IMR-90 (cell line): ENCODE data around the gene ITGB4. TPM values are rescaled to one million over a fixed set of nuclear protein-coding genes. Genes with fewer than 3 reads are reported as not detected.
A peak's percentile ranks its signal among the peaks of the same experiment; 100 is the strongest.

Source experiments
- ATAC-seq: fragments of 200-7000 bp; cut with Tn5 transposase; 2 replicates; pipeline ENCODE4 v1.9.1; 2020; ENCODE audit warnings: low read depth, mild to moderate bottlenecking, moderate library complexity
- BruUV-seq: library from RNA; stranded (reverse); fragments of 400-500 nt; replicated peaks from 2 replicates; lab custom pipeline; 2021; lab: Mats Ljungman, UMichigan
- CTCF ChIA-PET: fragments of 300-600 bp; formaldehyde crosslinking; extraction: SDS; loops from one replicate; lab custom pipeline; 2021; ENCODE audit warnings: antibody characterized with exemption; lab: Yijun Ruan, JAX
- POLR2A ChIA-PET: fragments of 300-600 bp; sonication (Branson Sonifier 250); formaldehyde crosslinking; loops from one replicate; lab custom pipeline; 2022; ENCODE audit warnings: antibody characterized with exemption; ENCODE audit not compliant: unreplicated experiment; lab: Charles Lee
- DNase-seq: peaks from one replicate; pipeline ENCODE4 v3.0.0; 2013
- H2AFZ ChIP-seq: replicated peaks from 2 replicates; pipeline ENCODE3; 2013; ENCODE audit warnings: low read length, mild to moderate bottlenecking; ENCODE audit not compliant: poor library complexity
- H2AK5ac ChIP-seq: 2 replicates; pipeline ENCODE4 v1.6.1; 2013; ENCODE audit warnings: low read depth, low read length, inconsistent platforms
- H2AK9ac ChIP-seq: replicated peaks from 2 replicates; pipeline ENCODE3; 2013; ENCODE audit warnings: mild to moderate bottlenecking, low read depth, low read length, moderate library complexity; ENCODE audit not compliant: poor library complexity
- H2BK120ac ChIP-seq: 2 replicates; pipeline ENCODE4 v1.6.1; 2013; ENCODE audit warnings: low read depth, low read length, inconsistent platforms
- H2BK15ac ChIP-seq: 3 replicates; pipeline ENCODE4 v1.6.1; 2013; ENCODE audit warnings: low read depth, low read length, inconsistent platforms
- H2BK20ac ChIP-seq: 2 replicates; pipeline ENCODE4 v1.6.1; 2013; ENCODE audit warnings: low read depth, mild to moderate bottlenecking, inconsistent platforms, low read length, moderate library complexity
- H2BK5ac ChIP-seq: 2 replicates; pipeline ENCODE4 v1.6.1; 2013; ENCODE audit warnings: mild to moderate bottlenecking, low read depth, low read length, inconsistent platforms; ENCODE audit not compliant: poor library complexity, severe bottlenecking
- H3K14ac ChIP-seq: replicated peaks from 2 replicates; pipeline ENCODE4 v1.6.1; 2013; ENCODE audit warnings: low read depth, low read length, inconsistent platforms
- H3K18ac ChIP-seq: 2 replicates; pipeline ENCODE4 v1.6.1; 2013; ENCODE audit warnings: low read depth, low read length, control low read depth
- H3K23ac ChIP-seq: 2 replicates; pipeline ENCODE4 v1.6.1; 2013; ENCODE audit warnings: low read depth, low read length, inconsistent platforms
- H3K27ac ChIP-seq: 2 replicates; pipeline ENCODE4 v1.5.1; 2013; ENCODE audit warnings: mild to moderate bottlenecking, control low read depth, low read length; ENCODE audit not compliant: insufficient read depth
- H3K27me3 ChIP-seq: 2 replicates; pipeline ENCODE4 v1.6.1; 2013; ENCODE audit warnings: low read length; ENCODE audit not compliant: control insufficient read depth, insufficient read depth
- H3K36me3 ChIP-seq: 2 replicates; pipeline ENCODE4 v1.6.1; 2013; ENCODE audit warnings: low read length, mixed read lengths; ENCODE audit not compliant: control insufficient read depth, insufficient read depth
- H3K4ac ChIP-seq: 2 replicates; pipeline ENCODE4 v1.6.1; 2013; ENCODE audit warnings: low read depth, low read length, inconsistent platforms
- H3K4me1 ChIP-seq: 2 replicates; pipeline ENCODE4 v1.6.1; 2013; ENCODE audit warnings: low read length, mixed read lengths; ENCODE audit not compliant: control insufficient read depth, insufficient read depth
- H3K4me2 ChIP-seq: 2 replicates; pipeline ENCODE4 v1.6.1; 2013; ENCODE audit warnings: low read depth, mild to moderate bottlenecking, control low read depth, low read length, moderate library complexity
- H3K4me3 ChIP-seq: 2 replicates; pipeline ENCODE4 v1.5.1; 2013; ENCODE audit warnings: low read depth, mild to moderate bottlenecking, control low read depth, low read length, moderate library complexity; ENCODE audit not compliant: insufficient read depth
- H3K56ac ChIP-seq: 2 replicates; pipeline ENCODE4 v1.6.1; 2013; ENCODE audit warnings: low read length, inconsistent platforms; ENCODE audit not compliant: insufficient read depth; ENCODE audit errors: extremely low read depth
- H3K79me1 ChIP-seq, 2 experiments: 2 replicates each; pipeline ENCODE4 v1.6.1; 2013; ENCODE audit warnings: low read length in 2 of 2, inconsistent platforms in 1 of 2, low read depth in 1 of 2
- H3K9ac ChIP-seq: 2 replicates; pipeline ENCODE4 v1.6.1; 2013; ENCODE audit warnings: low read depth, low read length, control low read depth
- H3K9me1 ChIP-seq: 2 replicates; pipeline ENCODE4 v1.6.1; 2013; ENCODE audit warnings: low read length, inconsistent platforms; ENCODE audit not compliant: insufficient read depth
- H3K9me3 ChIP-seq: 2 replicates; pipeline ENCODE4 v1.6.1; 2013; ENCODE audit warnings: low read length; ENCODE audit not compliant: control insufficient read depth, insufficient read depth
- H4K20me1 ChIP-seq: 2 replicates; pipeline ENCODE4 v1.6.1; 2013; ENCODE audit warnings: low read length, inconsistent platforms; ENCODE audit not compliant: insufficient read depth
- H4K5ac ChIP-seq: 2 replicates; pipeline ENCODE4 v1.6.1; 2013; ENCODE audit warnings: mild to moderate bottlenecking, low read depth, low read length, control low read depth
- H4K8ac ChIP-seq, 2 experiments: 2 replicates each; pipeline ENCODE4 v1.6.1; 2013; ENCODE audit warnings: low read depth in 2 of 2, low read length in 2 of 2, control low read depth in 1 of 2, inconsistent platforms in 1 of 2
- H4K91ac ChIP-seq: 2 replicates; pipeline ENCODE4 v1.6.1; 2013; ENCODE audit warnings: low read depth, low read length, inconsistent platforms; ENCODE audit not compliant: insufficient read depth
- BHLHE40 ChIP-seq: fragments of 150-350 bp; IDR thresholded peaks from 2 replicates; pipeline ENCODE4 v1.6.1; 2016; ENCODE audit warnings: mild to moderate bottlenecking, low read depth, low read length
- CHD1 ChIP-seq: IDR thresholded peaks from 2 replicates; pipeline ENCODE4 v1.6.1; 2012; ENCODE audit warnings: low read depth, low read length, improper control_type of control experiment
- ELK1 ChIP-seq: fragments of 150-350 bp; IDR thresholded peaks from 2 replicates; pipeline ENCODE4 v1.6.1; 2016; ENCODE audit warnings: low read depth, mild to moderate bottlenecking, low read length, moderate library complexity, borderline replicate concordance
- FOS ChIP-seq: fragments of 150-350 bp; IDR thresholded peaks from 2 replicates; pipeline ENCODE4 v1.6.1; 2016; ENCODE audit warnings: low read depth, low read length
- MAFK ChIP-seq: IDR thresholded peaks from 2 replicates; pipeline ENCODE4 v1.6.1; 2012; ENCODE audit warnings: low read depth, low read length, improper control_type of control experiment
- MAZ ChIP-seq: IDR thresholded peaks from 2 replicates; pipeline ENCODE4 v1.6.1; 2012; ENCODE audit warnings: low read depth, mild to moderate bottlenecking, low read length, improper control_type of control experiment, moderate library complexity, borderline replicate concordance
- MXI1 ChIP-seq: IDR thresholded peaks from 2 replicates; pipeline ENCODE4 v1.6.1; 2012; ENCODE audit warnings: low read depth, mild to moderate bottlenecking, low read length, moderate library complexity, borderline replicate concordance
- NFE2L2 ChIP-seq: fragments of 150-350 bp; IDR thresholded peaks from 2 replicates; pipeline ENCODE4 v1.6.1; 2016; ENCODE audit warnings: low read depth, mild to moderate bottlenecking, low read length
- POLR2A ChIP-seq: IDR thresholded peaks from 2 replicates; pipeline ENCODE4 v1.6.1; 2012; ENCODE audit warnings: mild to moderate bottlenecking, low read depth, low read length
- RFX5 ChIP-seq: IDR thresholded peaks from 2 replicates; pipeline ENCODE4 v1.8.0; 2012; ENCODE audit warnings: low read depth, mild to moderate bottlenecking, low read length, moderate library complexity
- SMC3 ChIP-seq: fragments of 150-350 bp; IDR thresholded peaks from 2 replicates; pipeline ENCODE4 v1.6.1; 2016; ENCODE audit warnings: low read depth, mild to moderate bottlenecking, antibody characterized with exemption, low read length, moderate library complexity
- WGBS, 2 experiments: methylation state at CpG; one replicate each; pipeline versions ENCODE4 v1.1.5 to v1.1.7; 2013; ENCODE audit warnings: missing lambda C conversion rate in 2 of 2; ENCODE audit not compliant: insufficient read length in 1 of 2; ENCODE audit errors: extremely low coverage in 2 of 2; 5-methylcytosine and 5-hydroxymethylcytosine counted together
- dilution Hi-C: fragments of 300-500 bp; cut with HindIII; formaldehyde crosslinking; loops from one replicate; pipeline ENCODE4 v1.14.3; 2018; ENCODE audit warnings: low sequenced_read_pairs; ENCODE audit not compliant: unreplicated experiment
- in situ Hi-C: fragments of 300-500 bp; cut with MboI; formaldehyde crosslinking; loops from 3 replicates; pipeline ENCODE4 v1.14.3; 2019; ENCODE audit warnings: low sequenced_read_pairs, inconsistent platforms, mixed read lengths
- intact Hi-C: fragments of 100-400 bp; cut with micrococcal nuclease; formaldehyde crosslinking; loops from 2 replicates; pipeline ENCODE4 v1.10.0; 2022
- polyA plus RNA-seq, 3 experiments: library from polyadenylated mRNA; depleted of rRNA; stranded (reverse); fragments of >200 nt; gene quantifications; 2 replicates each; pipeline ENCODE4 v1.2.3, GENCODE V29; 2012; ENCODE audit warnings: low replicate concordance in 1 of 3
- total RNA-seq: library from RNA; depleted of rRNA; stranded (reverse); fragments of >200 nt; gene quantifications from 2 replicates; pipeline ENCODE4 v1.2.3, GENCODE V29; 2012
- TF ChIP-seq, protein P1 (sequence below): fragments of 150-350 bp; IDR thresholded peaks from 2 replicates; pipeline ENCODE4 v1.6.1; 2017; ENCODE audit warnings: mild to moderate bottlenecking, antibody characterized with exemption, low read length, low read depth
- TF ChIP-seq, protein P2 (sequence below): conservative IDR thresholded peaks from 2 replicates; pipeline ENCODE4 v1.5.1; 2012; ENCODE audit warnings: mild to moderate bottlenecking, low read depth, low read length, improper control_type of control experiment

ITGB4 gene
- total and polyA plus RNA-seq, 2 of the 4 experiments (the other 2 are of a cell fraction), result under 0.01 to 0.27 TPM

DNA sequence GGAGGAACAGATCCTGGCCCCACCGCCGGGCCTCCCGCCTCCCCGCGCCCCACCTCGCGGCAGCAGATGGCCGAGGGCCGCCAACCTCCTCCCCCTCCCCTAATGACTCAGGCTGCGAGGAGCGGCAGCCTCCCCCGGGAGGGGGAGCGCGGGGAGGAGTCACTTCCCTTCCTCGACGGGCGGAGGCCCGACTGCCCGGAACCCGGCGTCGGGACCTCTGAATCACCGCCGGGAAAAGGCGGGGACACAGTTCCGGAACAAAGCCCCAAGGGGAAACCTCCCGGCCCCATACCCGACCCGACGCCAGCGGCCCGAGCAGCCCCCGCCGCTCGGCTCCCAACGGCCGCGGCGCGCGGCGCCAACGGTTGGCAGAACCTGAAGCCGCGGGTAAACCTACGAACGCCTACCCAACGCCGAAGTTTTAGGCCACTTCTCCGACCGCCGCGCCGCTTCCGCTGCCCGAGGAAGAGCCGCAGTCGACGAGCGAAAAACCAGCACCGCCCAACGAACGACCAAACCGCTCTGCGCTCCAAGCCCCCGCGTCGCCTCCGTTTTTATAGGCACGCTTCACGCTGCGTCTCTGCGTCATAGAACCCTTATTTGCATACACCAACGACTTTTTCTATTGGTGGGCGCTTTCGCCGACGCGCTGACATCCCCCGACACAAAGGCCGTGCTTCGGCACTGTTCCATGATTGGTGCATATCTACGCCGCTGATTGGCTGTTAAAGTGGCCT is 58.2 kb downstream of the ITGB4 start:
- Histone ChIP-seq H3K4me2 (no peak overlapping the region), H2AFZ (peak overlapping the region; percentile 82), H4K91ac (peak overlapping the region; percentile 59; the same call in 1 of the 2 replicates), H3K9me3 (no peaks in the 10 kb centered on the region), H3K18ac (no peak overlapping the region), H3K56ac (peak overlapping the region; percentile 65; the same call in 1 of the 2 replicates), H3K23ac (no peak overlapping the region), H2BK5ac (peak overlapping the region; percentile 90), H3K9me1 (peaks cover 18% of the 10 kb centered on the region), H3K27ac (peak overlapping the region; percentile 86), H2BK15ac (no peak overlapping the region), H2AK9ac (peak overlapping the region; percentile 98), H3K4me1 (peaks cover 6% of the 10 kb centered on the region), H3K9ac (peak overlapping the region; percentile 80), H2BK120ac (no peak overlapping the region; the same call in 1 of the 2 replicates), H3K4me3 (peak overlapping the region; percentile 62), H4K8ac (peak overlapping the region in 1 of 2 experiments; percentile 82; a peak in 1 of 4 replicates), H3K27me3 (no peaks in the 10 kb centered on the region), H3K4ac (peak overlapping the region; percentile 80), H4K5ac (no peak overlapping the region), H2BK20ac (no peak overlapping the region), H3K79me1 (peaks cover 15 to 41% of the 10 kb centered on the region in 2 experiments), H3K14ac (peak overlapping the region; percentile 80), H4K20me1 (peaks cover 51% of the 10 kb centered on the region), H2AK5ac (peak overlapping the region; percentile 52; the same call in 1 of the 2 replicates), H3K36me3 (peaks cover 23% of the 10 kb centered on the region)
- POLR2A ChIA-PET, result interaction anchor here (0.6 to 1.0 kb wide), 14 partner anchors 9 to 218 kb away, joined by 3 to 12 read pairs (median 4); partner anchors contain the start of genes GALK1, TRIM65 and WBP2
- WGBS, 2 experiments, result 2% methylated on average over 44 of the region's 84 CpGs; no CpG with 5 or more reads in 1 of the 2 experiments
- CTCF ChIA-PET, result interaction anchor here (1.0 kb wide), 2 partner anchors 26 to 98 kb away, joined by 4 read pairs; no protein-coding TSS in a partner anchor
- peak; percentile 75 for ATAC-seq
- no TSS peak for BruUV-seq
- in situ Hi-C loops, result no loop called here
- peak; percentile 100 for DNase-seq
- intact Hi-C loops, result no loop called here
- dilution Hi-C loops, result no loop called here
- TF ChIP-seq FOS, result peak; percentile 55
- no peak for TF ChIP-seq SMC3
- 0 out of 2 replicates have a peak, but pooled peaks have one; percentile 41 for TF ChIP-seq MXI1
- TF ChIP-seq ELK1, result no peak
- peak; percentile 100 for TF ChIP-seq POLR2A
- peak; percentile 51; the same call in 1 of the 2 replicates for TF ChIP-seq NFE2L2
- TF ChIP-seq MAFK, result no peak
- TF ChIP-seq, protein P1, sequence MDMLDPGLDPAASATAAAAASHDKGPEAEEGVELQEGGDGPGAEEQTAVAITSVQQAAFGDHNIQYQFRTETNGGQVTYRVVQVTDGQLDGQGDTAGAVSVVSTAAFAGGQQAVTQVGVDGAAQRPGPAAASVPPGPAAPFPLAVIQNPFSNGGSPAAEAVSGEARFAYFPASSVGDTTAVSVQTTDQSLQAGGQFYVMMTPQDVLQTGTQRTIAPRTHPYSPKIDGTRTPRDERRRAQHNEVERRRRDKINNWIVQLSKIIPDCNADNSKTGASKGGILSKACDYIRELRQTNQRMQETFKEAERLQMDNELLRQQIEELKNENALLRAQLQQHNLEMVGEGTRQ, result no peak; the same call in 1 of the 2 replicates
- TF ChIP-seq, protein P2, sequence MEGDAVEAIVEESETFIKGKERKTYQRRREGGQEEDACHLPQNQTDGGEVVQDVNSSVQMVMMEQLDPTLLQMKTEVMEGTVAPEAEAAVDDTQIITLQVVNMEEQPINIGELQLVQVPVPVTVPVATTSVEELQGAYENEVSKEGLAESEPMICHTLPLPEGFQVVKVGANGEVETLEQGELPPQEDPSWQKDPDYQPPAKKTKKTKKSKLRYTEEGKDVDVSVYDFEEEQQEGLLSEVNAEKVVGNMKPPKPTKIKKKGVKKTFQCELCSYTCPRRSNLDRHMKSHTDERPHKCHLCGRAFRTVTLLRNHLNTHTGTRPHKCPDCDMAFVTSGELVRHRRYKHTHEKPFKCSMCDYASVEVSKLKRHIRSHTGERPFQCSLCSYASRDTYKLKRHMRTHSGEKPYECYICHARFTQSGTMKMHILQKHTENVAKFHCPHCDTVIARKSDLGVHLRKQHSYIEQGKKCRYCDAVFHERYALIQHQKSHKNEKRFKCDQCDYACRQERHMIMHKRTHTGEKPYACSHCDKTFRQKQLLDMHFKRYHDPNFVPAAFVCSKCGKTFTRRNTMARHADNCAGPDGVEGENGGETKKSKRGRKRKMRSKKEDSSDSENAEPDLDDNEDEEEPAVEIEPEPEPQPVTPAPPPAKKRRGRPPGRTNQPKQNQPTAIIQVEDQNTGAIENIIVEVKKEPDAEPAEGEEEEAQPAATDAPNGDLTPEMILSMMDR, result no peak
- peak; percentile 50; the same call in 1 of the 2 replicates for TF ChIP-seq BHLHE40
- 0 out of 2 replicates have a peak, but pooled peaks have one; percentile 26 for TF ChIP-seq RFX5
- peak; percentile 95 for TF ChIP-seq MAZ
- peak; percentile 99 for TF ChIP-seq CHD1
